ENCODE results near the gene SYMPK. TPM values are rescaled to one million over a fixed set of nuclear protein-coding genes. Genes with fewer than 3 reads are reported as not detected.

SYMPK gene
- polyA plus RNA-seq, 1 of the 3 experiments (the other 2 are of a cell fraction) = 92.7 TPM

GRCh38 chr19:45820413-45821102 is 42.4 kb downstream of the SYMPK start:
- Histone ChIP-seq H4K20me1 (ENCODE audit: insufficient read depth) (no peaks in the 10 kb centered on the region), H3F3A (replicated peaks; ENCODE audit: insufficient read depth) (peaks cover 5% of the 10 kb centered on the region), H3K4me2 (no peak overlapping the region), H3K36me3 (replicated peaks in 1 of 2; ENCODE audit: control insufficient read depth in 1 of 2, insufficient read depth in 2 of 2, low read length in 1 of 2) (peaks cover 0 to 38% of the 10 kb centered on the region in 2 experiments), H3K9me3 (no peaks in the 10 kb centered on the region), H3K27me3 (ENCODE audit: insufficient read depth) (no peaks in the 10 kb centered on the region), H3K9me2 (no peaks in the 10 kb centered on the region), H3K79me2 (ENCODE audit: insufficient read depth) (no peaks in the 10 kb centered on the region), H3K4me3 (ENCODE audit: low read depth in 2 of 2, low read length in 1 of 2) (no peak overlapping the region), H3K9ac (no peak overlapping the region), H3K27ac (ENCODE audit: low read depth in 2 of 2, low read length in 1 of 2) (no peak overlapping the region), H2AFZ (ENCODE audit: low read depth) (no peak overlapping the region), H3K4me1 (ENCODE audit: control insufficient read depth in 1 of 2, insufficient read depth in 2 of 2, low read depth in 1 of 2, low read length in 1 of 2) (peaks cover 0 to 9% of the 10 kb centered on the region in 2 experiments; a peak in 1 of 4 replicates)
- TF ChIP-seq RCOR1 (IDR thresholded peaks at IDR 0.05; ENCODE audit: low read length) (no peak), MAX (IDR thresholded peaks at IDR 0.05; ENCODE audit: low read depth) (no peak), TCF12 (IDR thresholded peaks at IDR 0.05) (no peak)
- no peak for DNase-seq
- CTCF ChIA-PET = interaction anchor here (1.0 to 10.4 kb wide), 4 partner anchors 8 to 63 kb away, joined by 3 to 130 read pairs (median 3); partner anchors contain the start of gene IRF2BP1
- POLR2A ChIA-PET = no interaction called here
- 83% methylated on average over 11 of the region's 20 CpGs for WGBS (ENCODE audit: low lambda C conversion rate)

GRCh38 chr19:45819769-45820168 is 43.2 kb downstream of the SYMPK start:
- Histone ChIP-seq H3K4me1 (ENCODE audit: control insufficient read depth in 1 of 2, insufficient read depth in 2 of 2, low read depth in 1 of 2, low read length in 1 of 2) (peaks cover 0 to 9% of the 10 kb centered on the region in 2 experiments; a peak in 1 of 4 replicates), H3K36me3 (replicated peaks in 1 of 2; ENCODE audit: control insufficient read depth in 1 of 2, insufficient read depth in 2 of 2, low read length in 1 of 2) (peaks cover 0 to 30% of the 10 kb centered on the region in 2 experiments), H3F3A (replicated peaks; ENCODE audit: insufficient read depth) (peaks cover 5% of the 10 kb centered on the region), H3K4me2 (no peak overlapping the region), H3K9me2 (no peaks in the 10 kb centered on the region), H3K4me3 (ENCODE audit: low read depth in 2 of 2, low read length in 1 of 2) (no peak overlapping the region), H3K79me2 (ENCODE audit: insufficient read depth) (no peaks in the 10 kb centered on the region), H3K27me3 (ENCODE audit: insufficient read depth) (no peaks in the 10 kb centered on the region), H2AFZ (ENCODE audit: low read depth) (no peak overlapping the region), H4K20me1 (ENCODE audit: insufficient read depth) (no peaks in the 10 kb centered on the region), H3K27ac (ENCODE audit: low read depth in 2 of 2, low read length in 1 of 2) (no peak overlapping the region; a peak in 1 of 4 replicates), H3K9ac (no peak overlapping the region), H3K9me3 (no peaks in the 10 kb centered on the region)
- POLR2A ChIA-PET = no interaction called here
- TF ChIP-seq FOXM1 (IDR thresholded peaks at IDR 0.05; ENCODE audit: low read depth) (no peak), REST (IDR thresholded peaks at IDR 0.05; ENCODE audit: low read depth, low read length) (no peak), SIN3A (IDR thresholded peaks at IDR 0.05; ENCODE audit: borderline replicate concordance, low read depth, low read length) (no peak), TEAD4 (IDR thresholded peaks at IDR 0.05; ENCODE audit: borderline replicate concordance, insufficient read depth) (no peak), MXI1 (IDR thresholded peaks at IDR 0.05; ENCODE audit: low read depth, low read length) (no peak), POLR2AphosphoS5 (IDR thresholded peaks at IDR 0.05; ENCODE audit: low read depth, low read length) (no peak), EP300 (IDR thresholded peaks at IDR 0.05; ENCODE audit: borderline replicate concordance in 1 of 2, low read depth in 1 of 2, low read length in 1 of 2) (no peak), GATA2 (CRISPR knock-in tag; IDR thresholded peaks at IDR 0.05) (no peak), TAF1 (IDR thresholded peaks at IDR 0.05; ENCODE audit: borderline replicate concordance, low read depth, low read length) (no peak), USF1 (IDR thresholded peaks at IDR 0.05; ENCODE audit: borderline replicate concordance, low read depth) (no peak), NFIC (IDR thresholded peaks at IDR 0.05; ENCODE audit: borderline replicate concordance) (no peak), RFX5 (IDR thresholded peaks at IDR 0.05; ENCODE audit: low read length) (no peak), RAD21 (IDR thresholded peaks at IDR 0.05; ENCODE audit: low read length) (no peak), PBX3 (IDR thresholded peaks at IDR 0.05) (no peak), EZH2phosphoT487 (IDR thresholded peaks at IDR 0.05; ENCODE audit: borderline replicate concordance, low read depth) (no peak), RCOR1 (IDR thresholded peaks at IDR 0.05; ENCODE audit: low read length) (no peak), NRF1 (IDR thresholded peaks at IDR 0.05; ENCODE audit: low read depth, low read length) (no peak)
- WGBS (ENCODE audit: low lambda C conversion rate) = 81% methylated on average over 6 of the region's 6 CpGs
- CTCF ChIA-PET = interaction anchor here (0.6 to 10.4 kb wide), 5 partner anchors 9 to 197 kb away, joined by 3 to 137 read pairs (median 9); partner anchors contain the start of genes IRF2BP1 and SIX5
- DNase-seq = no peak

Data from SK-N-SH (cell line).